K562 (cell line): ENCODE results near the gene PDCD1LG2. TPM values are rescaled to one million over a fixed set of nuclear protein-coding genes. Genes with fewer than 3 reads are reported as not detected.

Source experiments
- ATAC-seq: fragments of 200-7000 bp; cut with Tn5 transposase; 3 replicates; pipeline ENCODE4 v1.9.1; 2020; ENCODE audit warnings: moderate library complexity
- BruUV-seq: library from RNA; stranded (reverse); fragments of 400-500 nt; replicated peaks from 2 replicates; lab custom pipeline; 2021; lab: Mats Ljungman, UMichigan
- CTCF ChIA-PET: fragments of 300-600 bp; formaldehyde crosslinking; extraction: SDS; loops from one replicate; lab custom pipeline; 2021; ENCODE audit warnings: low intra/inter-chr PET ratio; lab: Yijun Ruan, JAX
- POLR2A ChIA-PET: fragments of 300-600, 350-650 bp; sonication (Branson Sonifier 250); formaldehyde crosslinking; extraction: SDS; loops from one replicate; lab custom pipeline; 2021; ENCODE audit warnings: antibody characterized with exemption, inconsistent platforms; lab: Yijun Ruan, JAX
- DNase-seq, 4 experiments: peaks; one replicate each; pipeline versions ENCODE4 v3.0.0 to v3.0.0-alpha.2; 2011 to 2018; ENCODE audit warnings: low spot score in 3 of 4, mixed read lengths in 3 of 4; ENCODE audit errors: extremely low read depth in 1 of 4
- FAIRE-seq: peaks from 2 replicates; lab custom pipeline; 2011; peaks lifted over from hg19 to GRCh38; lab: Jason Lieb, UNC
- H2AFZ ChIP-seq: 2 replicates; pipeline ENCODE4 v1.6.0; 2011; ENCODE audit warnings: low read depth, low read length, control low read depth, inconsistent platforms
- H3K27ac ChIP-seq: fragments of 200-600 bp; 3 replicates; pipeline ENCODE4 v1.8.0; 2011; ENCODE audit warnings: low read depth, mild to moderate bottlenecking, control low read depth, inconsistent platforms, low read length, moderate library complexity, mixed read lengths; ENCODE audit errors: extremely low read depth
- H3K27me3 ChIP-seq, 2 experiments: fragments of 300-600 bp in 1 of 2; 2 replicates in 1 of 2; 3 replicates in 1 of 2; pipeline versions ENCODE4 v1.6.0 to v1.8.0; 2011; ENCODE audit warnings: inconsistent platforms in 2 of 2, low read length in 2 of 2, mild to moderate bottlenecking in 1 of 2, mixed read lengths in 1 of 2, moderate library complexity in 1 of 2; ENCODE audit not compliant: control insufficient read depth in 2 of 2, insufficient read depth in 2 of 2
- H3K36me3 ChIP-seq: fragments of 300-600 bp; 3 replicates; pipeline ENCODE4 v1.8.0; 2011; ENCODE audit warnings: mild to moderate bottlenecking, low read length, inconsistent platforms; ENCODE audit not compliant: control insufficient read depth, insufficient read depth
- H3K4me1 ChIP-seq, 2 experiments: fragments of 200-600 bp in 1 of 2; replicated peaks in 1 of 2; 2 replicates in 1 of 2; 3 replicates in 1 of 2; pipeline versions ENCODE4 v1.5.1 to v1.8.0; 2011; ENCODE audit warnings: inconsistent platforms in 2 of 2, low read length in 2 of 2, mild to moderate bottlenecking in 1 of 2, mixed read lengths in 1 of 2, moderate library complexity in 1 of 2; ENCODE audit not compliant: control insufficient read depth in 2 of 2, insufficient read depth in 2 of 2
- H3K4me2 ChIP-seq: 2 replicates; pipeline ENCODE4 v1.6.1; 2011; ENCODE audit warnings: low read length, control low read depth, inconsistent platforms, mixed read lengths; ENCODE audit not compliant: insufficient read depth
- H3K4me3 ChIP-seq: fragments of 200-600 bp; sonication (generic), shearing (Covaris generic); 2 replicates; pipeline ENCODE4 v1.5.1; 2016; ENCODE audit warnings: control low read depth, inconsistent platforms
- H3K79me2 ChIP-seq: fragments of 200-600 bp; 3 replicates; pipeline ENCODE4 v1.8.0; 2011; ENCODE audit warnings: low read length, inconsistent platforms; ENCODE audit not compliant: control insufficient read depth, insufficient read depth
- H3K9ac ChIP-seq, 2 experiments: 2 replicates each; pipeline versions ENCODE4 v1.6.0 to v1.6.1; 2011; ENCODE audit warnings: low read depth in 2 of 2, low read length in 2 of 2, control low read depth in 1 of 2, inconsistent platforms in 1 of 2, mild to moderate bottlenecking in 1 of 2, mixed read lengths in 1 of 2; ENCODE audit not compliant: insufficient read depth in 1 of 2
- H3K9me1 ChIP-seq: one replicate; pipeline ENCODE4 v1.6.0; 2011; ENCODE audit warnings: inconsistent platforms, mild to moderate bottlenecking, low read length, moderate library complexity; ENCODE audit not compliant: control insufficient read depth, insufficient read depth
- H3K9me3 ChIP-seq: replicated peaks from 2 replicates; pipeline ENCODE4 v1.5.1; 2011; ENCODE audit warnings: low read depth, low read length, inconsistent platforms; ENCODE audit not compliant: control insufficient read depth, insufficient read depth
- H4K20me1 ChIP-seq: replicated peaks from 2 replicates; pipeline ENCODE4 v1.6.1; 2011; ENCODE audit warnings: low read length, inconsistent platforms, mixed read lengths; ENCODE audit not compliant: control insufficient read depth, insufficient read depth
- BRF1 ChIP-seq: IDR thresholded peaks from 3 replicates; pipeline ENCODE4 v1.6.1; 2011; ENCODE audit warnings: borderline replicate concordance, mild to moderate bottlenecking; ENCODE audit not compliant: insufficient read length; ENCODE audit errors: extremely low read depth
- COPS2 ChIP-seq: fragments of 450-650 bp; conservative IDR thresholded peaks from 2 replicates; pipeline ENCODE4 v1.6.1; 2016; ENCODE audit warnings: mild to moderate bottlenecking, moderate library complexity
- ELF4 ChIP-seq: fragments of 450-650 bp; formaldehyde crosslinking; IDR thresholded peaks from 2 replicates; pipeline ENCODE4 v1.4.0; 2022; ENCODE audit warnings: missing genetic modification characterization
- USF2 ChIP-seq: sonication (generic); formaldehyde crosslinking; IDR thresholded peaks from 2 replicates; pipeline ENCODE4 v1.5.0; 2020; ENCODE audit warnings: missing genetic modification reagents
- ZNF165 ChIP-seq: fragments of 250-450 bp; sonication (Bioruptor Pico); IDR thresholded peaks from 2 replicates; pipeline ENCODE4 v1.4.0; 2020; ENCODE audit warnings: borderline replicate concordance
- ZNF589 ChIP-seq: fragments of 200-800 bp; sonication (Bioruptor generic); IDR thresholded peaks from 2 replicates; pipeline ENCODE4 v1.6.1; 2016; ENCODE audit warnings: low read depth, missing genetic modification characterization, missing compliant biosample characterization
- WGBS: fragments of 100-300 bp; shearing (Covaris generic); methylation state at CpG from one replicate; pipeline ENCODE4 v1.1.6; 2016; ENCODE audit warnings: low coverage, mixed read lengths; ENCODE audit not compliant: insufficient coverage; ENCODE audit errors: missing lambda C conversion rate; 5-methylcytosine and 5-hydroxymethylcytosine counted together
- in situ Hi-C: fragments of 300-500 bp; cut with MboI; formaldehyde crosslinking; loops from 4 replicates; pipeline ENCODE4 v1.15.0; 2018; ENCODE audit warnings: inconsistent platforms, mixed read lengths
- intact Hi-C: fragments of 100-400 bp; cut with micrococcal nuclease; formaldehyde crosslinking; loops from 2 replicates; pipeline ENCODE4 v1.14.2; 2022
- polyA plus RNA-seq, 8 experiments: library from polyadenylated mRNA; depleted of rRNA in 4 of 8; stranded (reverse) in 5 of 8; unstranded in 3 of 8; fragments of >200 nt; fragmentation: Nextera tagmentation in 2 of 8; fragmentation: Illumina TruSeq in 1 of 8; extraction: Ambion mirVana in 2 of 8; extraction: Trizol in 1 of 8; gene quantifications; 2 replicates each; pipeline versions ENCODE4 v1.2.1 to v1.2.3, GENCODE V29; 2011 to 2014; ENCODE audit warnings: inconsistent platforms in 1 of 8, missing spikeins in 1 of 8
- total RNA-seq, 7 experiments: library from RNA; depleted of rRNA in 6 of 7; stranded (reverse); fragments of >200 nt in 6 of 7; fragmentation: Illumina TruSeq in 2 of 7; extraction: Trizol in 2 of 7; gene quantifications; 2 replicates each; pipeline versions ENCODE4 v1.2.1 to v1.2.3, GENCODE V29; 2011 to 2021; ENCODE audit warnings: low replicate concordance in 1 of 7
- TF ChIP-seq, protein P1 (sequence below), 2 experiments: fragments of 150-350 bp in 1 of 2; IDR thresholded peaks; 2 replicates each; pipeline ENCODE4 v1.6.1; 2012 to 2016; ENCODE audit warnings: low read depth in 2 of 2, low read length in 2 of 2, mild to moderate bottlenecking in 1 of 2, moderate library complexity in 1 of 2
- TF ChIP-seq, protein P2 (sequence below): fragments of 450-650 bp; formaldehyde crosslinking; IDR thresholded peaks from 2 replicates; pipeline ENCODE4 v1.4.0; 2020; ENCODE audit warnings: mild to moderate bottlenecking, mixed read lengths

The PDCD1LG2 gene
- total and polyA plus RNA-seq, 9 of the 15 experiments (the other 6 are each of a cell fraction or from before 2014, with no cell fraction given) = not detected

GRCh38 chr9:5482194-5482593 lies 28.1 kb upstream of the PDCD1LG2 start:
- POLR2A ChIA-PET = interaction anchor here (0.5 kb wide), 1 partner anchor 939 kb away, joined by 3 read pairs; no protein-coding TSS in a partner anchor
- no peak for DNase-seq

More at GRCh38 chr9:5482194-5482593, 28.1 kb upstream of the PDCD1LG2 start:
- BruUV-seq = no TSS peak
- Histone ChIP-seq H2AFZ (no peak overlapping the region), H3K4me1 (no peaks in the 10 kb centered on the region), H4K20me1 (no peaks in the 10 kb centered on the region), H3K9me1 (no peaks in the 10 kb centered on the region), H3K36me3 (no peaks in the 10 kb centered on the region), H3K9ac (no peak overlapping the region; a peak in 1 of 4 replicates), H3K79me2 (no peaks in the 10 kb centered on the region), H3K9me3 (no peaks in the 10 kb centered on the region), H3K27me3 (no peaks in the 10 kb centered on the region), H3K4me3 (no peak overlapping the region), H3K27ac (no peak overlapping the region), H3K4me2 (no peak overlapping the region)
- intact Hi-C loops (no loop called here), in situ Hi-C loops (no loop called here)
- no peak for TF ChIP-seq COPS2
- TF ChIP-seq ZNF165 (CRISPR knock-in tag) = no peak
- no peak for TF ChIP-seq ELF4 (CRISPR knock-in tag)
- TF ChIP-seq USF2 (CRISPR knock-in tag) = peak; percentile 34; the same call in 1 of the 2 replicates
- no peak for TF ChIP-seq ZNF589 (CRISPR knock-in tag)
- TF ChIP-seq, protein P1, sequence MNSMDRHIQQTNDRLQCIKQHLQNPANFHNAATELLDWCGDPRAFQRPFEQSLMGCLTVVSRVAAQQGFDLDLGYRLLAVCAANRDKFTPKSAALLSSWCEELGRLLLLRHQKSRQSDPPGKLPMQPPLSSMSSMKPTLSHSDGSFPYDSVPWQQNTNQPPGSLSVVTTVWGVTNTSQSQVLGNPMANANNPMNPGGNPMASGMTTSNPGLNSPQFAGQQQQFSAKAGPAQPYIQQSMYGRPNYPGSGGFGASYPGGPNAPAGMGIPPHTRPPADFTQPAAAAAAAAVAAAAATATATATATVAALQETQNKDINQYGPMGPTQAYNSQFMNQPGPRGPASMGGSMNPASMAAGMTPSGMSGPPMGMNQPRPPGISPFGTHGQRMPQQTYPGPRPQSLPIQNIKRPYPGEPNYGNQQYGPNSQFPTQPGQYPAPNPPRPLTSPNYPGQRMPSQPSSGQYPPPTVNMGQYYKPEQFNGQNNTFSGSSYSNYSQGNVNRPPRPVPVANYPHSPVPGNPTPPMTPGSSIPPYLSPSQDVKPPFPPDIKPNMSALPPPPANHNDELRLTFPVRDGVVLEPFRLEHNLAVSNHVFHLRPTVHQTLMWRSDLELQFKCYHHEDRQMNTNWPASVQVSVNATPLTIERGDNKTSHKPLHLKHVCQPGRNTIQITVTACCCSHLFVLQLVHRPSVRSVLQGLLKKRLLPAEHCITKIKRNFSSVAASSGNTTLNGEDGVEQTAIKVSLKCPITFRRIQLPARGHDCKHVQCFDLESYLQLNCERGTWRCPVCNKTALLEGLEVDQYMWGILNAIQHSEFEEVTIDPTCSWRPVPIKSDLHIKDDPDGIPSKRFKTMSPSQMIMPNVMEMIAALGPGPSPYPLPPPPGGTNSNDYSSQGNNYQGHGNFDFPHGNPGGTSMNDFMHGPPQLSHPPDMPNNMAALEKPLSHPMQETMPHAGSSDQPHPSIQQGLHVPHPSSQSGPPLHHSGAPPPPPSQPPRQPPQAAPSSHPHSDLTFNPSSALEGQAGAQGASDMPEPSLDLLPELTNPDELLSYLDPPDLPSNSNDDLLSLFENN (IDR thresholded peaks at IDR 0.05; ENCODE audit: low read depth in 2 of 2, low read length in 2 of 2) = no peak
- TF ChIP-seq BRF1 = no peak
- TF ChIP-seq, protein P2, sequence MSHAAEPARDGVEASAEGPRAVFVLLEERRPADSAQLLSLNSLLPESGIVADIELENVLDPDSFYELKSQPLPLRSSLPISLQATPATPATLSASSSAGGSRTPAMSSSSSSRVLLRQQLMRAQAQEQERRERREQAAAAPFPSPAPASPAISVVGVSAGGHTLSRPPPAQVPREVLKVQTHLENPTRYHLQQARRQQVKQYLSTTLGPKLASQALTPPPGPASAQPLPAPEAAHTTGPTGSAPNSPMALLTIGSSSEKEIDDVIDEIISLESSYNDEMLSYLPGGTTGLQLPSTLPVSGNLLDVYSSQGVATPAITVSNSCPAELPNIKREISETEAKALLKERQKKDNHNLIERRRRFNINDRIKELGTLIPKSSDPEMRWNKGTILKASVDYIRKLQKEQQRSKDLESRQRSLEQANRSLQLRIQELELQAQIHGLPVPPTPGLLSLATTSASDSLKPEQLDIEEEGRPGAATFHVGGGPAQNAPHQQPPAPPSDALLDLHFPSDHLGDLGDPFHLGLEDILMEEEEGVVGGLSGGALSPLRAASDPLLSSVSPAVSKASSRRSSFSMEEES = peak; percentile 22
- CTCF ChIA-PET = no interaction called here
- 10% methylated on average over 8 of the region's 8 CpGs for WGBS
- no peak for ATAC-seq
- no peak for FAIRE-seq
